HEK293 (cell line): ENCODE data around the gene TAX1BP1.

Source experiments
- KLF10 ChIP-seq: fragments of 450-650 bp; IDR thresholded peaks from 2 replicates; pipeline ENCODE4 v1.5.1; 2018; ENCODE audit warnings: missing biosample characterization, mild to moderate bottlenecking, missing genetic modification characterization
- MZF1 ChIP-seq: fragments of 450-650 bp; formaldehyde crosslinking; IDR thresholded peaks from 2 replicates; pipeline ENCODE4 v1.5.1; 2017; ENCODE audit warnings: missing biosample characterization, missing genetic modification characterization, borderline replicate concordance
- ZNF274 ChIP-seq, 2 experiments: fragments of 200-500 bp in 1 of 2; fragments of 450-650 bp in 1 of 2; sonication (Bioruptor generic) in 1 of 2; formaldehyde crosslinking in 1 of 2; IDR thresholded peaks; 2 replicates each; pipeline versions ENCODE4 v1.5.1 to v1.6.1; 2014 to 2016; ENCODE audit warnings: borderline replicate concordance in 1 of 2, inconsistent platforms in 1 of 2, low read length in 1 of 2, missing biosample characterization in 1 of 2, missing genetic modification characterization in 1 of 2
- ZNF510 ChIP-seq: fragments of 450-650 bp; formaldehyde crosslinking; IDR thresholded peaks from 2 replicates; pipeline ENCODE4 v1.5.1; 2018; ENCODE audit warnings: mild to moderate bottlenecking, missing genetic modification characterization, missing biosample characterization; ENCODE audit not compliant: insufficient replicate concordance

DNA sequence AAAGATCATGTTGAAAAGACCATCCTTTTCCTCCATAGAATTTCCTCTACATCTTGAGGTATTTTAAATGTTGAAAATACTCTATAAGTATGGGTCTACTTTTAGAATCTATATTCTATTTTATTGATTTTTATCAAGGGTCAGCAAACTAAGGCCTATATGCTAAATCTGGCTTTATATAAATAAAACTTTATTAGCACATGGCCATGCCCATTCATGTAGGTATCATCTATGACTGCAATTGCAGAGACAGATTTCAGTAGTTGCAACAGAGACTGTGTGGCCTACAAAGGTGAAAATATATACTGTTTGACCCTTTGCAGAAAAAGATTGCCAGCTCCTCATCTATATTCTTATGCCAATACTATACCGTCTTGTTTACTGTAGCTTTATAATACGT, 72.7 kb downstream of the TAX1BP1 start:
- TF ChIP-seq ZNF274 (IDR thresholded peaks at IDR 0.05; ENCODE audit: low read length) (no peak), ZNF274 (tag by site-specific recombination; IDR thresholded peaks at IDR 0.05; ENCODE audit: borderline replicate concordance) (no peak), ZNF510 (tag by site-specific recombination) (no peak), MZF1 (tag by site-specific recombination) (no peak), KLF10 (tag by site-specific recombination) (no peak)
